Glomerular endothelial cell (primary cell): Measurements from ENCODE around the gene TIMM50. TPM values are rescaled to one million over a fixed set of nuclear protein-coding genes. Genes with fewer than 3 reads are reported as not detected.
"Not testable (repeated sequence)": the region's sequence is repeated elsewhere in the genome, so short reads cannot be mapped to it uniquely, and the experiment has no call there.

Experiments used
- DNase-seq: peaks from one replicate; pipeline ENCODE4 v3.0.0-alpha.2; 2011; ENCODE audit warnings: low read depth, low spot score; ENCODE audit errors: extremely low read depth
- total RNA-seq: library from RNA; depleted of rRNA; stranded (reverse); fragments of >200 nt; gene quantifications from 2 replicates; pipeline ENCODE4 v1.2.3, GENCODE V29; 2015

Gene TIMM50
- total RNA-seq, 1 donor from 2014 or later, result 64.0 TPM

DNA sequence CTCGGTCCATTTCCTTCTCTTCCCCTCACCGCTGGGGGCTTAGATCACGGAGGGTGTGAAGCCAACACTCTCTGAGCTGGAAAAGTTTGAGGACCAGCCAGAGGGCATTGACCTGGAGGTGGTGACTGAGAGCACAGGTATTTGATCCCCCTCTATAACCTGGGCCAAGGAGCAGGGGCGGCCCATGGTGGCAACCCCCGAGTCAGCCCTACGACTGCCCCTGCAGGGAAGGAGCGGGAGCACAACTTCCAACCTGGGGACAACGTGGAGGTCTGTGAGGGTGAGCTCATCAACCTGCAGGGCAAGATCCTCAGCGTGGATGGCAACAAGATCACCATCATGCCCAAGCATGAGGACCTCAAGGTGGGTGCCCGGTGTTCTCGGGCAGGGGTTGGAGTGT is 11.6 kb upstream of the TIMM50 start:
- no peak for DNase-seq

DNA sequence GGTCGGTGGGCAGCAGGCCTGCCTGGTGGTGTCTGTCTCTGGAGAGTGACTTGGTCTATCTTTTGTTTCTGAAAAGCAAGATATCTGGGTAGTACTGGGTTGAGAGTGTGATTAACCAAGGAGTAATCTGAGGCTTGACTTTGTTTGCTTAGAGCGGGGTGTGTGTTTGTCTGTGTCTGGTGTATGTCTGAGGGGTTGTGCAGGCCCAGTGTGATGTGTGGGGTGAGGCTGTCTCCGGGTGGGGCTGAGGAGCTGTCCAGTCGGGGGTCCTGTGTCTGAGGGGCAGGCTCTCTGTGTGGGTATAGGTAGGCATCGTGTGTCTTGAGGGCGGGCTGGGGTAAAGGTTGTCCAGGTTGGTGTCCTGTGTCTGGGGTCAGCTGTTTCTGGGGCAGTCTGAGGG is 11.1 kb upstream of the TIMM50 start:
- DNase-seq, result no peak

- no peak for DNase-seq
Observed at GRCh38 chr19:39470724-39471339, 9.8 kb upstream of the TIMM50 start.

DNA sequence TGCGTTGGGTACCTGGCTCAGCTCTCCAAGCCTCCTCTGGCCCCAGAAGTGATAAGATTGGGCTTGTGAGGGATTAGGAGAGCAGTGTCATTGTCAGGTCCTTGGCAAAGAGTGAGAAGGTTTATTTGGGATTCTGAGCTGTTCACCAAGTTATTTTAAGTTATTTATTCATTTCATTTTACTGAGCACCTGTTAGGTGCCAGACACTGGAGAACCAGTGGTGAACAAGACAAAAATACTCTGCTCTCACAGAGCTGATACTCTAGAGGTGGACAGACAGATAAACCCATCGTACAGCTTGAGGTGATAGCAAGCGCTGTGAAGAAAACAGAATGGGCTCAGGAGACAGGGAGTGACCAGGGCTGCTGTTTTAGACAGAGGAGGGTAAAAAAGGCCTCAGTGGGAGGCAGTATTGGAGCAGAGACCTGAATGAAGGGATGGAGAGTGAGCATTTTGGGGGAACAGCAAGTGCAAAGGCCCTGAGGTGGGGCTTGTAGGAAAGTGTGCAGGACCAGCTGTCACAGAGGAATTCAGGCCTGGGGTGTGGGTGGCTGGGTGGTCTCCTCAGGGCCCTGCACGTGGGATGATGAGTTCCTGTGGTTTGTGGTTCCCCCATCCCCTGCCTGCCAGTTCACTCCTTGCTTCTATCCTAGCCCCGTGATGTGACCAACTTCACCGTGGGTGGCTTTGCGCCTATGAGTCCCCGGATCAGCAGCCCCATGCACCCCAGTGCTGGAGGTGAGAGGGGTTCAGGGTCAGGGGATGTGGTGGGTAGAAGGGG is 8.7 kb upstream of the TIMM50 start:
- no peak for DNase-seq

DNA sequence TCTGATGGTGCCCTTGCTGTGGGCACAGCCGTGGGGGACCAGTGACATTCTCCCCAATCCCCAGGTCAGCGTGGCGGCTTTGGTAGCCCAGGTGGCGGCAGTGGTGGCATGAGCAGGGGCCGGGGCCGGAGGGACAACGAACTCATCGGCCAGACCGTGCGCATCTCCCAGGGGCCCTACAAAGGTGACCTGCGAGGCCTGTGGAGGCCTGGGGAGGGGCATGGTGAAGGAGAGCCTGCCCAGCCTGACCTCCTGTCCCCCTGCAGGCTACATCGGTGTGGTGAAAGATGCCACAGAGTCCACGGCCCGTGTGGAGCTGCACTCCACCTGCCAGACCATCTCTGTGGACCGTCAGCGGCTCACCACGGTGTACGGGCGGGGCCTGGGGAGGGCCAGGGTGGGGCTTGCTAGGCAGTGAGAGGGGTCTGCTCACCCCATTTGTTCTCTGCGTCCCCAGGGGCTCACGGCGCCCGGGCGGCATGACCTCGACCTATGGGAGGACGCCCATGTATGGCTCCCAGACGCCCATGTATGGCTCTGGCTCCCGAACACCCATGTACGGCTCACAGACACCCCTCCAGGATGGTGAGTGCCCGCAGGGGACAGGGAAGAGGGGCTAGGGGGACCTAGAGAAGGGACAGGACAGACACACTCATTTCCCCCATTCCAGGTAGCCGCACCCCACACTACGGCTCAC is 7.7 kb upstream of the TIMM50 start:
- DNase-seq, result no peak

DNA sequence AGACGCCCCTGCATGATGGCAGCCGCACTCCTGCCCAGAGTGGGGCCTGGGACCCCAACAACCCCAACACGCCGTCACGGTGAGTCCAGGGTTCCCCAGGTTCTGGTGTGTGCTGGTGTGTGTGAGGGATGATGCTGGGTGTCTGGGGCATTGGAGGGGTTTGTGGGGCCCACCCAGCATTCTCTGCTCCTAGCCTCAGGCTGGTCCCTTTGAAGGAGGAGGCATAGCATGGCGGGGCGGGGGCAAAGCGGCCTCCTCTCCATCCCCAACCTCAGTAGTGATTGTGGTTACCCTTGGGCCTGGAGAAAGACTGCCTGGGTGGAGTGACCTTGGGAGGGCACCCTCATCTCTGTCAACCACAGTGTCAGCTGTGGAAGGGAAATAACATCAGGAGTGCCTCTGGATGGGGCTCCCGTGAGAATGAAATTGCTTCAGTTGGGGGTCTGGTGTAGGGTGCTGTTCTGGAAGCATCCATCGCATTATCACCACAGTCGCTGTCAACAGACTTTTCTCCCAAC is 7.1 kb upstream of the TIMM50 start:
- no peak for DNase-seq

- DNase-seq, result no peak
Observed at GRCh38 chr19:39474139-39474620, 6.5 kb upstream of the TIMM50 start.

DNA sequence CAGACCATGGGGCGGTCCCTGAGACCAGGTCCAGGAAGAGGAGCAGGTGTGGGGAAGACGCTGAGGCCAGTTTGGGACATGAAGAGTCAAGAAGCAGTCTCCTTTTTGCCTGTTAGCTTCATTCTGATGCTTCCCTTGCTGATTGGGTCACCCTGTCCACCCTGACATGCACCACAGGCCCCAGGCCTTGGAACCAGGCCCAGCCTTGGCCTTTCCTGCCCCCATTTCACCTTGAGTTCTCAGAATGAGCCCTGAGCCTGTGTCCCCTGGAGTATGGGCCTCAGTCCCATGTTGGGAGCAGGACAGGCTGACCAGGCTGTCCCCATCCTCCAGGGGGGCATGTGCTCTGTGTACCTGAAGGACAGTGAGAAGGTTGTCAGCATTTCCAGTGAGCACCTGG is 4.9 kb upstream of the TIMM50 start:
- DNase-seq, result no peak

DNA sequence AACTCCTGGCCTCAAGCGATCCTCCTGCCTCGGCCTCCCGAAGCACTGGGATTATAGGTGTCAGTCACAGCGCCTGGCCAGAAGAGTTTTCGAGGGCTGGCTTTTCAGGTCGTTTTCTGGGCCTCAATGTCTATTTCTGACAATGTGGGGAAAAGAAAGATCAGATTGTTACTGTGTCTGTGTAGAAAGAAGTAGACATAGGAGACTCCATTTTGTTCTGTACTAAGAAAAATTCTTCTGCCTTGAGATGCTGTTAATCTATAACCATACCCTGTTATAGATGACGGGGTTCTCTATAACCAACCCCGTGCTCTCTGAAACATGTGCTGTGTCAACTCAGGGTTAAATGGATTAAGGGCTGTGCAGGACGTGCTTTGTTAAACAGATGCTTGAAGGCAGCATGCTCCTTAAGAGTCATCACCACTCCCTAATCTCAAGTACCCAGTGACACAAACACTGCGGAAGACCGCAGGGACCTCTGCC is 1.3 kb upstream of the TIMM50 start:
- not testable (repeated sequence) for DNase-seq

DNA sequence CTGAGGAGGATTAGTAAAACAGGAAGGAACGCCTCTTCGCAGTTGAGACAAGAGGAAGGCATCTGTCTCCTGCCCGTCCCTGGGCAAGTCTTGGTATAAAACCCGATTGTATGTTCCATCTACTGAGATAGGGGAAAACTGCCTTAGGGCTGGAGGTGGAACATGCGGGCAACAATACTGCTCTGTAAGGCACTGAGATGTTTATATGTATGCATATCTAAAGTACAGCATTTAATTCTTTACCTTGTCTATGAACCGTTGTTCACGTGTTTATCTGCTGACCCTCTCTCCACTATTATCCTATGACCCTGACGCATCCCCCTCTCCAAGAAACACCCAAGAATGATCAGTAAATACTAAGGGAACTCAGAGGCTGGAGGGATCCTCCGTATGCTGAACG is 722 bp upstream of the TIMM50 start:
- no peak for DNase-seq

- no peak for DNase-seq
Observed at GRCh38 chr19:39481229-39481545, 549 bp downstream of the TIMM50 start.

GRCh38 chr19:39481676-39482075 is 1.0 kb downstream of the TIMM50 start:
- DNase-seq, result no peak

GRCh38 chr19:39483141-39483540 is 2.5 kb downstream of the TIMM50 start:
- DNase-seq, result no peak

- no peak for DNase-seq
Observed at GRCh38 chr19:39489756-39490155, 9.1 kb downstream of the TIMM50 start.

- no peak for DNase-seq
Observed at GRCh38 chr19:39492225-39492624, 11.6 kb downstream of the TIMM50 start.

GRCh38 chr19:39492788-39493187 is 12.2 kb downstream of the TIMM50 start:
- no peak for DNase-seq

DNA sequence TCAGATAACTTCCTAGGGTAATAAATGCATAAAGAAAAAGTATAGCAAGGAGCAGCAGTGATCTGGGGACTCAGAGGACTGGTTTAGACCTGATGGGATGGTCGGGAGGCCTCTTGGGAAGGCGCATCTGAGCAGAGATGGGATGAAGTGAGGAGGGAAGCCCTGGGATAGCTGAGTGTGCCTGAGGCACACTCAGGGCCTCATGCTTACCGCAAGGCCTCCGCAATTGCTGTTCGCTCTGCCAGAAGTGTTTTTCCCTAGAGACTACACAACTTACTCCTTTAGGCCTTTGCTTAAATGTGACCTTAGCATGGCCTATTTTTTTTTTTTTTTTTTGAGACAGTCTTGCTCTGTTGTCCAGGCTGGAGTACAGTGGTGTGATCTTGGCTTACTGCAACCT is 14.0 kb downstream of the TIMM50 start:
- DNase-seq, result no peak

GRCh38 chr19:39496063-39496462 is 15.4 kb downstream of the TIMM50 start:
- DNase-seq, result no peak

GRCh38 chr19:39497701-39497995 is 17.0 kb downstream of the TIMM50 start:
- no peak for DNase-seq

- no peak for DNase-seq
Observed at GRCh38 chr19:39497996-39498797, 17.6 kb downstream of the TIMM50 start.
